GM18502 (cell line): ENCODE data around the gene CDK4.

ENCODE experiments used
- ATAC-seq: cut with Tn5 transposase; IDR thresholded peaks from one replicate; pipeline ENCODE4 v1.9.1; 2021; ENCODE audit warnings: mild to moderate bottlenecking; ENCODE audit not compliant: unreplicated experiment, poor library complexity

Gene CDK4

GRCh38 chr12:57772429-57773322, 20.6 kb upstream of the CDK4 start, which contains the start of gene EEF1AKMT3:
Gene EEF1AKMT3 (plus strand): TSS chr12:57772614. CDS start chr12:57772725, 111 bp downstream.
- ATAC-seq, result no peak

- ATAC-seq, result peak; percentile 89
Observed at GRCh38 chr12:57771873-57772428, 19.8 kb upstream of the CDK4 start, which contains the start of gene METTL1. Gene METTL1 (minus strand): TSS chr12:57772105. CDS start chr12:57772083, 22 bp downstream.

- ATAC-seq, result peak; percentile 84
Observed at GRCh38 chr12:57771236-57771872, 19.2 kb upstream of the CDK4 start.

GRCh38 chr12:57770734-57771133, 18.6 kb upstream of the CDK4 start:
- no peak for ATAC-seq

- no peak for ATAC-seq
Observed at GRCh38 chr12:57769594-57769993, 17.5 kb upstream of the CDK4 start.

GRCh38 chr12:57767876-57768275, 15.8 kb upstream of the CDK4 start:
- ATAC-seq, result no peak

- ATAC-seq, result no peak
Observed at GRCh38 chr12:57767305-57767698, 15.2 kb upstream of the CDK4 start.

GRCh38 chr12:57766464-57767304, 14.6 kb upstream of the CDK4 start, which contains the start of gene CYP27B1:
Gene CYP27B1 (minus strand): TSS chr12:57767078. CDS start chr12:57767041, 37 bp downstream.
- ATAC-seq, result no peak

GRCh38 chr12:57765698-57766463, 13.8 kb upstream of the CDK4 start:
- no peak for ATAC-seq

- ATAC-seq, result peak; percentile 76
Observed at GRCh38 chr12:57765003-57765697, 13.0 kb upstream of the CDK4 start.

- ATAC-seq, result peak; percentile 5
Observed at GRCh38 chr12:57764662-57765002, 12.5 kb upstream of the CDK4 start.

GRCh38 chr12:57763881-57764661, 12.0 kb upstream of the CDK4 start:
- ATAC-seq, result no peak

GRCh38 chr12:57762463-57762862, 10.4 kb upstream of the CDK4 start:
- ATAC-seq, result no peak

GRCh38 chr12:57761391-57761998, 9.4 kb upstream of the CDK4 start:
- ATAC-seq, result no peak

GRCh38 chr12:57760347-57760982, 8.4 kb upstream of the CDK4 start:
- no peak for ATAC-seq

GRCh38 chr12:57759360-57759980, 7.4 kb upstream of the CDK4 start:
- no peak for ATAC-seq
